ENCODE measurements around the gene CABP7. TPM values are rescaled to one million over a fixed set of nuclear protein-coding genes. Genes with fewer than 3 reads are reported as not detected.

Gene CABP7
- total RNA-seq, 1 experiment from 2014 or later: 0.06 TPM

DNA sequence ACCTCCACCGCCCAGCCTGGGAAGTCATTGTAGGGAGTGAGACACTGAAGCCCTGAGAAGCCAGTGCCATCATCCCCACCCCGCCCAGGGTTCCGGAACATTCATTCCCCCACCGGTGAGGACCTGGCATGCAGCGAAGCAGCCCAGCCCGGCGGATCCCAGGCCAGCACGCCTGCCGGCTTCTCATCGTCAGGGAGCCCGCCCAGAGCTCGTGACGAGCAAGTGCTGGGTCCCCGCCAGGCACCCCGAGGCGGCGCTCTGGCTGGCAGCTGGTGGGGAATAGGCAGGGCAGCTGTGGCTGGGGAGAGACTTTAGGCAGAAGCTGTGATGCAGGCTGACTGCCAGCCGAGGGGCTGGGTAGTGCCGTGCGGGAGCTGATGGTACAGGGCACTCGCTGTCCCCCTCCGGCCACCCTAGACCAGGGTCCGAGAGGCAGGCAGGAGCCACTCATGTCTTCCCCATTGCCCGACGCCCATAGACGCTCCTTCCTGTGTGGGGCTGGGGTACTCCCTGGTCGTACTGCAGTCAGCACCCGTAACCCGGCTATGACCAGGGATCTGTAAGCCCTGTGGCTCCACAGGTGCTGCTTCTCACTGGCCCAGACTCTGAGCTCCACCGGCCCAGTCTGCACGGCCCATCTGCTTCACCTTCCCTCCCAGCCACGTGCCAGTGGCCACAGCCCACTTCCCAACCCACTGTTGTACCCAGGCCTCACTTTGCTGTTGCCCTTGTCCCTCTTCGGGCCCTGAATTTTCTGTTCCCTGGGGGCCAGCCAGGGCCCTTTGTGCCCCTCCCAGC lies 24.5 kb upstream of the CABP7 start:
- Histone ChIP-seq H3K4me3 (no peak overlapping the region), H3K9me3 (replicated peaks) (no peaks in the 10 kb centered on the region), H3K36me3 (no peaks in the 10 kb centered on the region), H3K27me3 (no peaks in the 10 kb centered on the region), H3K4me1 (peaks cover 23% of the 10 kb centered on the region), H3K27ac (no peak overlapping the region)
- DNase-seq: no peak

GRCh38 chr22:29697853-29698598 lies 21.8 kb upstream of the CABP7 start:
- no peak overlapping the region for H3K27ac ChIP-seq
- no peak for DNase-seq
- no peak overlapping the region for H3K4me3 ChIP-seq
- H3K27me3 ChIP-seq: no peaks in the 10 kb centered on the region
- H3K9me3 ChIP-seq (replicated peaks): no peaks in the 10 kb centered on the region
- H3K4me1 ChIP-seq: peaks cover 24% of the 10 kb centered on the region
- no peaks in the 10 kb centered on the region for H3K36me3 ChIP-seq

DNA sequence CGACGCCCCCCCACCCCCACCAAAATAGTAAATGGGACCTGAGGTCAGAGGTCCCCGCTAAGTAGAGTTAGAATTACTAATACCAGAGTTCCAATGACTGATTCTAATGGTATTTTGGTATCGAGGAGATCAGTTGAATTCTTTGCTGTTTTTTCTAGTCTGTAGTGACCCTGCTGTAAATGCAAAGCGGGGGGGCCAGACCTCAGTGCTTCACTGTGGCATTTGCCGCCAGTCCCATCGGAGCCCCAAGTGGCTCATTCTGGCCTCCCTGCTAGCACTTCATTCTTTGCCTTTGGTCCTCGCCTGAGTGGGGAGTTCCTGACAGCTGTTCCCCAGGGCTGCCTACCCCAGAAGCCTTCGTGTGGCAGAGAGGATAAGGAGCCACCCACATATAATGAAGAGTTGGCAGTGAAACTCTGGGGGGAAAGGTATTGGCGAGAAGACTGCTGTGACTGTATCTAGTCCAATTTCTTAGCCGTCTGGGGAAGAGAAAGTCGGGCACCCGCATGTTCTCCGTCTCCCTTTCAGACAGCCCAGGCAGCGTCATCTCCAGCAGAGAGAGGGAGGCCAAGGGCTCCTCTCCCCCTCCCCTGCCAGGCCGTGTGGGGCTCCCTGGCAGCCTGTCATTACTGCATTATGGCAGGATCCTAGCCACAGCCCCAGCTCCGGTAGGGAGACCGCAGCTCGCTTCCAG lies 19.4 kb upstream of the CABP7 start:
- Histone ChIP-seq H3K4me3 (no peak overlapping the region), H3K36me3 (no peaks in the 10 kb centered on the region), H3K4me1 (peaks cover 43% of the 10 kb centered on the region), H3K9me3 (replicated peaks) (no peaks in the 10 kb centered on the region), H3K27me3 (no peaks in the 10 kb centered on the region), H3K27ac (peak overlapping the region; percentile 5; the same call in 1 of the 2 replicates)
- DNase-seq: peak; percentile 60 to 71

DNA sequence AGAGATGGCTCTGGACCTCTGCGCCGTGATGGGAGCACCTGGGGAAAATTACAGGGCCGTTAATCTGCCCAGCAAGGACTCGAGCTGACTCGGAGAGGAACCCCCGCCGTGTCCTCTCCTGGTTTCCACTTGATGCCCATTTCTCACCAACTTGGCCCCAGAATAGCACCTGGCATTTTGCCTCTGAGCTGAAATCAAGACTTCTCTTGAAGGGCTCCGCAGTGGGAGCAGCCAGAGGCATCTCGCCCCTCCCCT lies 19.0 kb upstream of the CABP7 start:
- peaks cover 44% of the 10 kb centered on the region for H3K4me1 ChIP-seq
- peak overlapping the region; percentile 5; the same call in 1 of the 2 replicates for H3K27ac ChIP-seq
- no peak for DNase-seq
- H3K9me3 ChIP-seq (replicated peaks): no peaks in the 10 kb centered on the region
- H3K36me3 ChIP-seq: no peaks in the 10 kb centered on the region
- no peaks in the 10 kb centered on the region for H3K27me3 ChIP-seq
- no peak overlapping the region for H3K4me3 ChIP-seq

DNA sequence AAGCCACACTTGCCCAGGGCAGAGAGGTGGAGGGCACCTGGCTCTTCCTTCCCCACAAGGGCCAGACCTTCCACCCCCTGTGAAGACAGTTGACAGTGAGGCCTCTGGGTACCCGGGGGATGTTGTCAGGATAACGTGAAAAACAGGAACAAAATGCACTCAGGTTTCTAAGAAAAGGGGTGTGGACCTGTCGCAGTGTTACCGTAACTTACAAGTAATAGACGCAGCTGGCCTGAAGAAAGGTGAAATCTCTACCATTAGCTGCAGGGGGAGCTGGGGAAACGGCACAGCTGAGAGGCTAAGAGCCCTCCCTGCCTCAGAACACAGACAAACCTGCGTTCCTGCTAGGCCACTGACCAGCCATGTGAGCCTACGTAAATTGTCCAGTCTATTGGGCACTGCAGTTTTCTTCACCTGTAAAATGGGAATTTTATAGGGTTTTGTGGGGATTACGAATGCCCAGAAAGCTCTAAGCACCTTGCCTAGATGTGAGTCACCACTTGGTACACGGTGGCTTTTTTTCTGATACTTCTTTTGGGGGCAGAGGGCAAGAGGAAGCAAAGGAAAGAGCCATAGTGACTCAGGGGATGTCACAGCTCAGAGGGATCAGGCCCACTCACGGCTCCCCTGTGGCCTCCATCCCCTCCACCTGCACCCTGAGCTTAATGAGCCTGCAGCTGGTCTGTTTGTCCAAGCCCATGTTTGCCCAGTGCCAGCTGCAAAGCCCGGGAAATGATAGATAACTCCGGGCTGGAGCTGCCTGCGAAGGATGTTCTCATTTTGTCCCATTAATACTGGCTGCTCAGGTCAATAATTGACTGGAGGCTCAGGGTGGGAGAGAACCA lies 18.4 kb upstream of the CABP7 start:
- no peaks in the 10 kb centered on the region for H3K27me3 ChIP-seq
- DNase-seq: no peak
- H3K4me1 ChIP-seq: peaks cover 44% of the 10 kb centered on the region
- no peak overlapping the region for H3K4me3 ChIP-seq
- H3K36me3 ChIP-seq: no peaks in the 10 kb centered on the region
- no peak overlapping the region for H3K27ac ChIP-seq
- H3K9me3 ChIP-seq (replicated peaks): no peaks in the 10 kb centered on the region

DNA sequence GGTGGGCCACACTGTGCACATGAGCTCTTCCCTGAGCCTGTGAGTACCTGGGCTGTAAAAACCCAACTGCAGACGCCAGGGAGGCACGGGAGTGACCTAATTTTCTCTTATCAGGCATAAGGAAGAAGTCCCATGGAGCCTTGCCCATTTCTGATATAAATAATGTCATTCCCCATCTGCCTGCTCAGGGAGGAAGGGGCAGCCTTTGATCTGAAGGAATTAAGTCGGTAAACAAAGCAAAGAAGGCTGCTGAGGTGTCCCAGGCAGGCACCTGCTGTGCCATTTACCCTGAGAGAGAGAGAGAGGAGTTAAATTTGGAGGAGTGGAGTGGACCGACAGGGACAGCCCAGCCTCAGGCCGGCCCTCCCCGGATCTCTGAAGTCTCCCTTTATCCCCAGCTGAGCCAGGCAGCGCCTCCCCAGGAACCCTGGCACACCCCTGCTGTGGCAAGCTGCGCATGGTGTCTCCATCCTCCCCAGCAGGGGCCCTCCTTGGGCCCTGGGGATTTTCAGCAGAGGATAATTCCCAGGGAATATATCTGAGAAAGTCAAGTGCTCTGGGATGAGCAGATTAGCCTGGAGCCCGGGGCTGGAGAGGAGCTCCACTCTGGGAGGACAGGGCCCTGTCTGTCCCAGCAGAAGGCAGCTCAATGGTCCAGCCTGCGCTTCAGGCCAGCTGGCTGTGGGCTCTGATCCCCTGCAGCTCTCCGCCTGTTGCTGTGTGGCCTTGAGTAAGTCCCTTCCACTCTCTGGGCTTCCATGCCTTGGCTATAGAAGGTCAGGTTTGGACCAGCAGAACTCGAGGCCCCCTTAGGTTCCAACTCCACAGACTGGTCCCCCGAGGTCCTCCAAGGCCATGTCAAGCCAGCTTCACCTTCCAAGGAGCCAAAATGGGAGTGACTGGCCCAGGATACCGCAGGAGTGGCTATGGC lies 17.5 kb upstream of the CABP7 start:
- Histone ChIP-seq H3K27me3 (no peaks in the 10 kb centered on the region), H3K4me1 (peaks cover 50% of the 10 kb centered on the region)

DNA sequence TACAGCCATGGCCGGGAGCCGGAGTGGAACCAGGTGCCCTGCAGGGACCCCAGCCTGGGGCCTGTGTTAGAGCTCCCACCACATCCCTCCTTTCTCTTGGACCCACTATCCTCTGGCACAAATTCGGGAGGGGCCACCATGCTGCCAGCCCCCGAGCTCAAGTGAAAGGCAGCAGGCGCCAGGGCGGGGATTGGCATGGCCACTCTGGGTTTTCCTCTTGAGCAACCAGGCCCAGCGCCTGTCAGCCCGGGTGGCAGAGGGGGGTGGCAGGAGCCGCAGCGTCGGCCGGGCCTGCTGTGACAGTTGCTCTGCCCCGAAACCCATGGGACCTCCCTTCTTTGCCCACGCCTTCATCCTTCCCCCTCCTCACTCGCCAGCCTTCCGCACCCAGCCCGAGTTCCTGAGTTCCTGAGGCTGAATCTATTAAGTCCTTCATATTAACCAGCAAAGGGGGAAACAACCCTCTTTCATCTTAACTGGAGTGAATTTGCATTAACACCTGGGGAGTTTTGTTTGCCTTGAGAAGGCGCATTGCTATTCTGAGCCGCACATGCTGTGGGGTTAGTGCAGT lies 16.8 kb upstream of the CABP7 start:
- Histone ChIP-seq H3K9me3 (replicated peaks) (no peaks in the 10 kb centered on the region), H3K27ac (no peak overlapping the region), H3K27me3 (no peaks in the 10 kb centered on the region), H3K4me3 (no peak overlapping the region), H3K4me1 (peaks cover 50% of the 10 kb centered on the region), H3K36me3 (no peaks in the 10 kb centered on the region)
- no peak for DNase-seq

More for the DNA sequence above, 17.5 kb upstream of the CABP7 start:
- peak in 1 of 2 experiments; percentile 47 for DNase-seq
- Histone ChIP-seq H3K27ac (no peak overlapping the region), H3K9me3 (replicated peaks) (no peaks in the 10 kb centered on the region), H3K36me3 (no peaks in the 10 kb centered on the region), H3K4me3 (no peak overlapping the region)

GRCh38 chr22:29703569-29704195 lies 16.1 kb upstream of the CABP7 start:
- no peak overlapping the region for H3K4me3 ChIP-seq
- no peak for DNase-seq
- no peaks in the 10 kb centered on the region for H3K9me3 ChIP-seq (replicated peaks)
- H3K27me3 ChIP-seq: no peaks in the 10 kb centered on the region
- H3K27ac ChIP-seq: no peak overlapping the region
- H3K4me1 ChIP-seq: peaks cover 50% of the 10 kb centered on the region
- no peaks in the 10 kb centered on the region for H3K36me3 ChIP-seq

- Histone ChIP-seq H3K4me3 (no peak overlapping the region), H3K36me3 (no peaks in the 10 kb centered on the region), H3K27ac (no peak overlapping the region), H3K4me1 (peaks cover 52% of the 10 kb centered on the region), H3K9me3 (replicated peaks) (no peaks in the 10 kb centered on the region), H3K27me3 (no peaks in the 10 kb centered on the region)
- DNase-seq: peak; percentile 56 to 71
Observed at GRCh38 chr22:29704528-29705285, 15.1 kb upstream of the CABP7 start.

DNA sequence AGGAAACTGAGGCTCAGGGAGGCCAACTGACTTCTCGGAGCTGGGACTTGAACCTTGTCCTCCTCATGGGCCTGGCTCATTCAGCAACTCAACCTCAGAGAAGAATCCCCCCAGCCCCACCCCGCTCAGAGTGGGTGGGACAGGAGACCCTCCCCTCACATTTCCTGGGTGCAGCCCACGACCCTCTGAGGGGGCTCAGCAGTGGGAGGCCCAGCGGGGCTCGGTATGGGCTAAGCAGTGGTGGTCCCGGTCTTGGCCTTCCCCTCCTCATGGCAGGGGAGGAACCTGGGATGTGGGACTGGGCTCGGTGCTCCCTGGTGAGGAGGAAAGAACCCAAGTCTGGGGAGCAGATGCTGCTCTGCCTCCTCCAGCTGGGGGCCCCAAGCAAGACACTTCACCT lies 14.2 kb upstream of the CABP7 start:
- H3K9me3 ChIP-seq (replicated peaks): no peaks in the 10 kb centered on the region
- H3K27ac ChIP-seq: no peak overlapping the region
- H3K4me1 ChIP-seq: peaks cover 56% of the 10 kb centered on the region
- H3K4me3 ChIP-seq: no peak overlapping the region
- no peak for DNase-seq
- H3K36me3 ChIP-seq: no peaks in the 10 kb centered on the region
- no peaks in the 10 kb centered on the region for H3K27me3 ChIP-seq

DNA sequence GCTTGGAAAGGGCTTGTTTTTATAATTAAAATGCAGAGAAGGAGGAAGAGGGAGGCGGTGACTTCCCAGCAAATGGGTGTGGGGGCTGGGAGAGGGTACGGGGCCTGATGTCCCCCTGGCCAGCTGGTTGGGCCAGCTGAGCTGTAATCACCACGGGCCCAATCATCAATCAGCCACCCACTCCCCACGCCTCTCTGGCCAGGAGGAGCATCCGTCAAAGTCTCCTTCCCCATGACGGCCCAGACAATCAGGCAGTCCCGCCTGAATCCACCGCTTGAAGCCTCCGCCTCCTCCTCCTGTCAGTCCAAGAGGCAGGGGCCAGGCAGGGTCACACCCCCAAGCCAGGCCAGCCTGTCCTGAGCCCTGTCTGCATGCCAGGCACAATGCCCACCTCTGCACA lies 13.3 kb upstream of the CABP7 start:
- no peak overlapping the region for H3K27ac ChIP-seq
- no peaks in the 10 kb centered on the region for H3K27me3 ChIP-seq

DNA sequence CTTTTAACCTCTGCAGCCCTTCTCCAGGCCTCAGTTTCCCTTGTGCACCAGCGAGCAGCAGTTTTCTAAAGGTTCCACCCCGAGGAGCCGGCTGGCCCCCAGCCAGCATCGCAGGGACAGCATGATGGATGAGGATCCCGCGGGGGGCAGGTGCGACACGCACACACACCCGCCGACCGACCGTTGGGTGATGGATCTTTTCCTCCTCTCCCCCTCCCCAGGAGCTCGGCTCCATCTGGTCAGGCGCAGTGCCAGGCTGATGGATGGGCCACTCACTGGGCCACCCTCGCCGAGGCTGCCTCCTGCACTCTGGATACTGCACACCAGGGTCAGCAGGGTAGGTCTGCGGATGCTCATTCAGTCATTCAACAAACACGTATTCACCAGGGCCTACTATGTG lies 12.8 kb upstream of the CABP7 start:
- Histone ChIP-seq H3K4me3 (no peak overlapping the region), H3K9me3 (replicated peaks) (no peaks in the 10 kb centered on the region), H3K27me3 (no peaks in the 10 kb centered on the region), H3K27ac (no peak overlapping the region), H3K36me3 (no peaks in the 10 kb centered on the region), H3K4me1 (peaks cover 54% of the 10 kb centered on the region)
- DNase-seq: peak; percentile 46 to 51

More for the DNA sequence above, 13.3 kb upstream of the CABP7 start:
- Histone ChIP-seq H3K4me1 (peaks cover 55% of the 10 kb centered on the region), H3K9me3 (replicated peaks) (no peaks in the 10 kb centered on the region), H3K36me3 (no peaks in the 10 kb centered on the region), H3K4me3 (no peak overlapping the region)
- no peak for DNase-seq

All from SJCRH30 (cell line).